ENCODE measurements around the gene PDE6C.

- TF ChIP-seq, protein P1, sequence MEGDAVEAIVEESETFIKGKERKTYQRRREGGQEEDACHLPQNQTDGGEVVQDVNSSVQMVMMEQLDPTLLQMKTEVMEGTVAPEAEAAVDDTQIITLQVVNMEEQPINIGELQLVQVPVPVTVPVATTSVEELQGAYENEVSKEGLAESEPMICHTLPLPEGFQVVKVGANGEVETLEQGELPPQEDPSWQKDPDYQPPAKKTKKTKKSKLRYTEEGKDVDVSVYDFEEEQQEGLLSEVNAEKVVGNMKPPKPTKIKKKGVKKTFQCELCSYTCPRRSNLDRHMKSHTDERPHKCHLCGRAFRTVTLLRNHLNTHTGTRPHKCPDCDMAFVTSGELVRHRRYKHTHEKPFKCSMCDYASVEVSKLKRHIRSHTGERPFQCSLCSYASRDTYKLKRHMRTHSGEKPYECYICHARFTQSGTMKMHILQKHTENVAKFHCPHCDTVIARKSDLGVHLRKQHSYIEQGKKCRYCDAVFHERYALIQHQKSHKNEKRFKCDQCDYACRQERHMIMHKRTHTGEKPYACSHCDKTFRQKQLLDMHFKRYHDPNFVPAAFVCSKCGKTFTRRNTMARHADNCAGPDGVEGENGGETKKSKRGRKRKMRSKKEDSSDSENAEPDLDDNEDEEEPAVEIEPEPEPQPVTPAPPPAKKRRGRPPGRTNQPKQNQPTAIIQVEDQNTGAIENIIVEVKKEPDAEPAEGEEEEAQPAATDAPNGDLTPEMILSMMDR (IDR thresholded peaks at IDR 0.05) = no peak
- TF ChIP-seq POLR2A (IDR thresholded peaks at IDR 0.05) = no peak
- no peak for TF ChIP-seq POLR2AphosphoS5 (IDR thresholded peaks at IDR 0.05)
Measured at GRCh38 chr10:93600446-93601145, 11.7 kb upstream of the PDE6C start.

Data from transverse colon (tissue), 4 donors.